ENCODE results near the gene CYP1A1. TPM values are rescaled to one million over a fixed set of nuclear protein-coding genes. Genes with fewer than 3 reads are reported as not detected.

The CYP1A1 gene
- total and polyA plus RNA-seq, 2 of the 13 experiments (the other 11 are each of a cell fraction or from before 2014, with no cell fraction given) = 7.9 to 8.0 TPM

- TF ChIP-seq, protein P1, sequence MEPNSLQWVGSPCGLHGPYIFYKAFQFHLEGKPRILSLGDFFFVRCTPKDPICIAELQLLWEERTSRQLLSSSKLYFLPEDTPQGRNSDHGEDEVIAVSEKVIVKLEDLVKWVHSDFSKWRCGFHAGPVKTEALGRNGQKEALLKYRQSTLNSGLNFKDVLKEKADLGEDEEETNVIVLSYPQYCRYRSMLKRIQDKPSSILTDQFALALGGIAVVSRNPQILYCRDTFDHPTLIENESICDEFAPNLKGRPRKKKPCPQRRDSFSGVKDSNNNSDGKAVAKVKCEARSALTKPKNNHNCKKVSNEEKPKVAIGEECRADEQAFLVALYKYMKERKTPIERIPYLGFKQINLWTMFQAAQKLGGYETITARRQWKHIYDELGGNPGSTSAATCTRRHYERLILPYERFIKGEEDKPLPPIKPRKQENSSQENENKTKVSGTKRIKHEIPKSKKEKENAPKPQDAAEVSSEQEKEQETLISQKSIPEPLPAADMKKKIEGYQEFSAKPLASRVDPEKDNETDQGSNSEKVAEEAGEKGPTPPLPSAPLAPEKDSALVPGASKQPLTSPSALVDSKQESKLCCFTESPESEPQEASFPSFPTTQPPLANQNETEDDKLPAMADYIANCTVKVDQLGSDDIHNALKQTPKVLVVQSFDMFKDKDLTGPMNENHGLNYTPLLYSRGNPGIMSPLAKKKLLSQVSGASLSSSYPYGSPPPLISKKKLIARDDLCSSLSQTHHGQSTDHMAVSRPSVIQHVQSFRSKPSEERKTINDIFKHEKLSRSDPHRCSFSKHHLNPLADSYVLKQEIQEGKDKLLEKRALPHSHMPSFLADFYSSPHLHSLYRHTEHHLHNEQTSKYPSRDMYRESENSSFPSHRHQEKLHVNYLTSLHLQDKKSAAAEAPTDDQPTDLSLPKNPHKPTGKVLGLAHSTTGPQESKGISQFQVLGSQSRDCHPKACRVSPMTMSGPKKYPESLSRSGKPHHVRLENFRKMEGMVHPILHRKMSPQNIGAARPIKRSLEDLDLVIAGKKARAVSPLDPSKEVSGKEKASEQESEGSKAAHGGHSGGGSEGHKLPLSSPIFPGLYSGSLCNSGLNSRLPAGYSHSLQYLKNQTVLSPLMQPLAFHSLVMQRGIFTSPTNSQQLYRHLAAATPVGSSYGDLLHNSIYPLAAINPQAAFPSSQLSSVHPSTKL (CRISPR knock-in tag; IDR thresholded peaks at IDR 0.05) = peak; percentile 60
- TF ChIP-seq SMC3 (IDR thresholded peaks at IDR 0.05; ENCODE audit: low read length) = 0 out of 2 replicates have a peak, but pooled peaks have one; percentile 15
- TF ChIP-seq MYC (CRISPR knock-in tag; IDR thresholded peaks at IDR 0.05; ENCODE audit: borderline replicate concordance) = no peak
- no peak for TF ChIP-seq ZNF746 (CRISPR knock-in tag; IDR thresholded peaks at IDR 0.05)
- TF ChIP-seq MTA3 (CRISPR knock-in tag; IDR thresholded peaks at IDR 0.05) = no peak
- TF ChIP-seq ZNF788 (CRISPR knock-in tag; IDR thresholded peaks at IDR 0.05; ENCODE audit: borderline replicate concordance) = no peak
- TF ChIP-seq ZNF496 (CRISPR knock-in tag; IDR thresholded peaks at IDR 0.05; ENCODE audit: insufficient replicate concordance) = no peak
- TF ChIP-seq RFX5 (IDR thresholded peaks at IDR 0.05; ENCODE audit: low read depth, low read length) = peak; percentile 83
- TF ChIP-seq, protein P2, sequence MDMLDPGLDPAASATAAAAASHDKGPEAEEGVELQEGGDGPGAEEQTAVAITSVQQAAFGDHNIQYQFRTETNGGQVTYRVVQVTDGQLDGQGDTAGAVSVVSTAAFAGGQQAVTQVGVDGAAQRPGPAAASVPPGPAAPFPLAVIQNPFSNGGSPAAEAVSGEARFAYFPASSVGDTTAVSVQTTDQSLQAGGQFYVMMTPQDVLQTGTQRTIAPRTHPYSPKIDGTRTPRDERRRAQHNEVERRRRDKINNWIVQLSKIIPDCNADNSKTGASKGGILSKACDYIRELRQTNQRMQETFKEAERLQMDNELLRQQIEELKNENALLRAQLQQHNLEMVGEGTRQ (IDR thresholded peaks at IDR 0.05; ENCODE audit: low read depth, low read length) = peak; percentile 37; the same call in 1 of the 2 replicates
- TF ChIP-seq, protein P2 (CRISPR knock-in tag; IDR thresholded peaks at IDR 0.05; ENCODE audit: borderline replicate concordance) = peak; percentile 67; the same call in 1 of the 2 replicates
- TF ChIP-seq ZNF124 (CRISPR knock-in tag; IDR thresholded peaks at IDR 0.05) = no peak
- TF ChIP-seq ERF (CRISPR knock-in tag; IDR thresholded peaks at IDR 0.05) = no peak
- peak; percentile 41; the same call in 1 of the 2 replicates for TF ChIP-seq KAT8 (CRISPR knock-in tag; IDR thresholded peaks at IDR 0.05)
- peak; percentile 96 for TF ChIP-seq ZBTB21 (CRISPR knock-in tag; IDR thresholded peaks at IDR 0.05)
- TF ChIP-seq ZBTB49 (CRISPR knock-in tag; IDR thresholded peaks at IDR 0.05; ENCODE audit: borderline replicate concordance) = no peak
- TF ChIP-seq, protein P3, sequence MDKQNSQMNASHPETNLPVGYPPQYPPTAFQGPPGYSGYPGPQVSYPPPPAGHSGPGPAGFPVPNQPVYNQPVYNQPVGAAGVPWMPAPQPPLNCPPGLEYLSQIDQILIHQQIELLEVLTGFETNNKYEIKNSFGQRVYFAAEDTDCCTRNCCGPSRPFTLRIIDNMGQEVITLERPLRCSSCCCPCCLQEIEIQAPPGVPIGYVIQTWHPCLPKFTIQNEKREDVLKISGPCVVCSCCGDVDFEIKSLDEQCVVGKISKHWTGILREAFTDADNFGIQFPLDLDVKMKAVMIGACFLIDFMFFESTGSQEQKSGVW (CRISPR knock-in tag; IDR thresholded peaks at IDR 0.05; ENCODE audit: borderline replicate concordance) = no peak
- TF ChIP-seq, protein P4, sequence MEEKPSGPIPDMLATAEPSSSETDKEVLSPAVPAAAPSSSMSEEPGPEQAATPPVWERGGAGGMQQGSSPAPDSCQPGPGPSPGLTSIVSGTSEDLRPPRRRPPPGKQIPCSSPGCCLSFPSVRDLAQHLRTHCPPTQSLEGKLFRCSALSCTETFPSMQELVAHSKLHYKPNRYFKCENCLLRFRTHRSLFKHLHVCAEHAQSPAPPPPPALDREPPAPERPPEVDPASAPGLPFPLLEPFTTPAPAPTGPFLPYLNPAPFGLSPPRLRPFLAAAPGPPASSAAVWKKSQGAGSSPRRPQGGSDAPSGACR (CRISPR knock-in tag; IDR thresholded peaks at IDR 0.05) = no peak
- TF ChIP-seq, protein P5, sequence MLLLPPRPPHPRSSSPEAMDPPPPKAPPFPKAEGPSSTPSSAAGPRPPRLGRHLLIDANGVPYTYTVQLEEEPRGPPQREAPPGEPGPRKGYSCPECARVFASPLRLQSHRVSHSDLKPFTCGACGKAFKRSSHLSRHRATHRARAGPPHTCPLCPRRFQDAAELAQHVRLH (CRISPR knock-in tag; IDR thresholded peaks at IDR 0.05; ENCODE audit: borderline replicate concordance, low read depth) = no peak
- TF ChIP-seq GABPB1 (CRISPR knock-in tag; IDR thresholded peaks at IDR 0.05) = peak; percentile 35; the same call in 1 of the 2 replicates
- no peak for TF ChIP-seq ZNF674 (CRISPR knock-in tag; IDR thresholded peaks at IDR 0.05; ENCODE audit: low read depth)
Measured at GRCh38 chr15:74716651-74717050, 8.7 kb downstream of the CYP1A1 start (continued).
